Astrocyte of the cerebellum (primary cell): Measurements from ENCODE around the gene DUSP9.
"Not testable (repeated sequence)": the region's sequence is repeated elsewhere in the genome, so short reads cannot be mapped to it uniquely, and the experiment has no call there.

Experiments
- DNase-seq: peaks from one replicate; pipeline ENCODE4 v3.0.0-alpha.2; 2011; ENCODE audit warnings: low read depth
- H3K4me3 ChIP-seq: 2 replicates; pipeline ENCODE4 v1.5.1; 2011; ENCODE audit warnings: mild to moderate bottlenecking, low read depth, low read length, moderate library complexity
- in situ Hi-C: cut with HindIII; loops from 2 replicates; pipeline ENCODE4 v1.10.0; 2017; ENCODE audit warnings: low sequenced_read_pairs
- TF ChIP-seq, protein P1 (sequence below): IDR thresholded peaks from 2 replicates; pipeline ENCODE4 v1.5.1; 2012; ENCODE audit warnings: low read length, low read depth, moderate library complexity, mild to moderate bottlenecking; ENCODE audit errors: missing control alignments

Gene DUSP9

DNA sequence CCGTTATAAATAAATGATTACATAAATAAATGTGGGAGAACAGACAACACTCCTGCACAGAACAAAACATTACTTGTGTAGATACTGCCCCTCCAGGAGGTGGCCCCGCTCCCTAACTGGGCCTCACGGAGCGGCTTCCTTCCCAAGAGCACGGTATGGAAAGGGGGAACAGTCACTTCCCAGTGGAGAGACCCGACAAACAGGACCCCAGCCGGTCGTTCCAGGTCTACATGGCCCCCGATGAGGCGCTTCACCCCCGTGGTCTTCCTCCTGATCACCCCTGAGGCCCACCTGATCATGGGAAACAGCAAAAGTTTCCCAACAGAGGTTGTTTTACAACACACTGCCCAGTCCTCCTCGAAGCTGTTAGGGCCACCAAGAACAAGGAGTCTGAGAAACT is 34.2 kb downstream of the DUSP9 start:
- H3K4me3 ChIP-seq = no peak overlapping the region
- TF ChIP-seq, protein P1, sequence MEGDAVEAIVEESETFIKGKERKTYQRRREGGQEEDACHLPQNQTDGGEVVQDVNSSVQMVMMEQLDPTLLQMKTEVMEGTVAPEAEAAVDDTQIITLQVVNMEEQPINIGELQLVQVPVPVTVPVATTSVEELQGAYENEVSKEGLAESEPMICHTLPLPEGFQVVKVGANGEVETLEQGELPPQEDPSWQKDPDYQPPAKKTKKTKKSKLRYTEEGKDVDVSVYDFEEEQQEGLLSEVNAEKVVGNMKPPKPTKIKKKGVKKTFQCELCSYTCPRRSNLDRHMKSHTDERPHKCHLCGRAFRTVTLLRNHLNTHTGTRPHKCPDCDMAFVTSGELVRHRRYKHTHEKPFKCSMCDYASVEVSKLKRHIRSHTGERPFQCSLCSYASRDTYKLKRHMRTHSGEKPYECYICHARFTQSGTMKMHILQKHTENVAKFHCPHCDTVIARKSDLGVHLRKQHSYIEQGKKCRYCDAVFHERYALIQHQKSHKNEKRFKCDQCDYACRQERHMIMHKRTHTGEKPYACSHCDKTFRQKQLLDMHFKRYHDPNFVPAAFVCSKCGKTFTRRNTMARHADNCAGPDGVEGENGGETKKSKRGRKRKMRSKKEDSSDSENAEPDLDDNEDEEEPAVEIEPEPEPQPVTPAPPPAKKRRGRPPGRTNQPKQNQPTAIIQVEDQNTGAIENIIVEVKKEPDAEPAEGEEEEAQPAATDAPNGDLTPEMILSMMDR = no peak
- DNase-seq = no peak
- in situ Hi-C loops = no loop called here

DNA sequence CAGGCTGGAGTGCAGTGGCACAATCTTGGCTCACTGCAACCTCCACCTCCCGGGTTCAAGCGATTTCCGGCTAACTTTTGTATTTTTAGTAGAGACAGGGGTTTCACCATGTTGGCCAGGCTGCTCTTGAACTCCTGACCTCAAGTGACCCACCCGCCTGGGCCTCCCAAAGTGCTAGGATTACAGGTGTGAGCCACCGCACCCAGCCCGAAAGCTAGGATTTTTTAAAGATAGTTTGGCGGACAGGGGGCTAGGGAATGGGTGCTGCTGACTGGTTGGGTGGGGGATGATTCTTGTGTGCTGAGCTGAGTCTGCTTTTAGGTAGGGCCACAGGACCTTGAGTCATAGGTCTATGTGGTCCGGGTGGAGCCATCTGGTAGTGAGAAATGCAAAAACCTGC is 36.5 kb downstream of the DUSP9 start:
- H3K4me3 ChIP-seq, in situ Hi-C loops, DNase-seq: not testable (repeated sequence)

DNA sequence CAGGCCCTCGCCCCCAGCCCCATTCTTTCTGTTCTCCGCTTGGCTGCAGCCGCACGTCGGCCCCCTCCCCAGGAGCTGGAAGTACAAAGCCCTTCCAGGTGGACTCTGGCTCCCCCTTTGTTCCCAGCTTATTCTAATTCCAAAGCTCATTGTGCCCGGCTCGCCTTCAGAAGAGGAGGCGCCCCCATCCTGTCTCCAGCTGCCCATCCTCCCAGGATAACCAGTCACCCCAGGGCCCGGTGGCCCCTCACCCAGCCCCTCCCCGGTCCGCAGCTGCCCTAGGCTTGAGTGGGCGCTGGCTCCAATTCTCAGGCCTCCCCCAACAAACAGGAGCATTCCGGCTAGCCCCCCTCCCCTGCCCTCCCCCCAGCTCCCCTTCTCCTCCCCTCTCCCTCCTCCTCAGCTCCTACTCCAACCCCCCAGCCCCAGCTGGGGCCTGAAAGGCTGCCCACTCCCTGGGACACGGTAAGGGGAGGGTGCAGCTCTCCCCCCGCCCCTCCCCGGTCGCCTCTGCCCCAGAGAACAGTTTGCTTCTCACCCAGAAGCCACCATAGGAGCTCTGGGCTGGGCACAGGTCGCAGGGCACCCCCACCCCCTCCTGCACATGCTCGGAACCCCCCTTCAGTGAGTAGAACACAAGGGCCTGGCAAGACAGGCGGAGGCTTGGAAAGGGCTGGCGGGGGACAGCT is 37.6 kb downstream of the DUSP9 start:
- DNase-seq = no peak
- in situ Hi-C loops = no loop called here
- no peak overlapping the region for H3K4me3 ChIP-seq
- TF ChIP-seq, protein P1 = no peak

DNA sequence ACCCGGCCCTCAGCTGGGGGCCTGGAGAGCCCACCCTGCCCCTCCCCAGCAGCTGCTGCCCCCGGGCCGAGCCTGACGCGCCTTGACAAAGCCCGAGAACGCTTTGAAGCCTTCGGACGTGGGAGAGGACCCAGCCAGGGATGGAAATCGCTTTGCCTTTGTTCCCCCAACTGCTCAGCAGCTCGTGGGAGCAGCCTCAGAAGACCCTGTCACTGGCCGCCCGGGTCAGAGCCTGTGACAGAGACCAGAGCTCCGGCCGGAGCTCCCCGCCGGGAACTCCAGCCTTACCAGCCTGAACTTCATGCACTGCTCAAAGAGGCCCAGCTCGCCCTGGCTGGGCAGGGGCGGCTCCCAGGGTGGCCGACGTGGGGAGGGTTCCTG is 38.1 kb downstream of the DUSP9 start:
- TF ChIP-seq, protein P1 = no peak
- no peak overlapping the region for H3K4me3 ChIP-seq
- no peak for DNase-seq
- in situ Hi-C loops = no loop called here

DNA sequence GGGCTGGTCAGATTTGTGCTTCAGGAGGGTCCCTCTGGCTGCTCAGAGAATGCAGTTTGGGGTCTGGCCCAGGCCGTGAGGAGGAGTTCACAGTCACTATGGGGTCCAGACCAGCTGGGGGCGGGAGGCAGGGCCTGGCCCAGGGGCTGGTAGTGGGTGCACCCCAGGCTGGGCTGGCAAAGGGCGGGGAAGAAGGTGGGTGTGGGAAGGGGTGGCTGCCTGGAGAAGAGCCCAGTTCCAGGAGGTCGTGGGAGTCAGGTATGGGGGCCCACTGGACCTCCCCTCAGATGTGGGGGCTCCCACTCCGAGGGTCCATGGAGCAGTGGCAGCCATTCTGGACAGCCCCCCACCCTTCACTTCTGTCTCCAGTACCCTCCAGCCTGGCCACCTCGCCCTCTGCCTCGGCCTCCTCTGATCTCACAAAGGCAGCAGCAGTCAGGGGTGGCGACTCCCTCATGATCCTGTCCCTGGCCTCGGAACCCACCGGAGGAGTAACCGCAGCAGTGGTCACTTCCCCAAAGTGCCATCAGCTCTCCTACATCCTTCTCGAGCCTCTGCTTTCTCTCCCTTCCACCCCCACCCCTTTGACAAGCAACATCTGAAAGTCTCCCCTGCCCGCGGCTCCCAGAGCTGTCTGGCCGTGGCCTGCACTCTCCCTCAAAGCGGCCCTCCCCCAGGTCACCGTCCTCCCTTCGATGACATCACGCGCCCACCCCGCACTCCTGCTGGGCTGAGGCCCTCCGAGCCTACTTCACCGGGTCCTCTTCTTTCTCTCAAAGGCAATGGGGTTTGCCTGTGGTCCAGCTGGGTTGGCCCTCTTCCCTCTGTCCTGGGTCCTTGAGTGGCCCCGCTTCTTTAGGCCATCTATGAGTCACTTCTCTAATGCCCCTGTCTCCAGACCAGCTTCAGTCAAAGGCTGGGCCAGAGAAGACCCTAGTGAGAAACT is 39.0 kb downstream of the DUSP9 start:
- in situ Hi-C loops = no loop called here
- DNase-seq = no peak

DNA sequence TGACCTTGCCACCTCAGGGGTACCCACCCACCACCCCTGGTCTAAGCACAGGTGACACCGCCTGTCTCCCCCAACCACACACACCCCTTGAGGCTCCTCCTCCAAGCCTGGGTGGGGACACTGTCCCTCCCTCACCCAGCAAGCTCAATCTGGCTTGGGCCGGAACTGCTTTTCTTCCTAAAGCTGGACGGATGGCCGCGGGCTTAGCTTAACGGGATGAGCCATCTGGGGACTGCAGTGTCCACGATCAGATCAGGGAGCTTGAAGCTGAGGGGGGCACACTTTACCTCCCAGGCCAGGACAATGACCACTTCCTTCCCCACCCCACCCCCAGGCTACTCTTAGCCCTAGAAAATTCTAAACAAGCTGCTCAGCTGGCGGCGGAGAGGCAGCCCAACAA is 39.7 kb downstream of the DUSP9 start:
- TF ChIP-seq, protein P1 = no peak
- H3K4me3 ChIP-seq = no peak overlapping the region
- DNase-seq = no peak
- in situ Hi-C loops = no loop called here

More for the DNA sequence above, 39.0 kb downstream of the DUSP9 start:
- TF ChIP-seq, protein P1 = no peak
- H3K4me3 ChIP-seq = no peak overlapping the region
